Tibial nerve (tissue), 4 donors: Measurements from ENCODE around the gene SAP30L. TPM values are rescaled to one million over a fixed set of nuclear protein-coding genes. Genes with fewer than 3 reads are reported as not detected.

ENCODE experiments used
- DNase-seq, 2 donors: peaks; one replicate each; pipeline ENCODE4 v3.0.0-alpha.2; 2019; ENCODE audit warnings: low spot score in 2 of 2
- H3K27ac ChIP-seq, 4 donors: fragments of 200-600 bp; sonication (generic) in 3 of 4; one replicate each; pipeline ENCODE4 v1.5.1; 2017 to 2019; ENCODE audit warnings: mild to moderate bottlenecking in 1 of 4
- H3K27me3 ChIP-seq, 2 donors: fragments of 200-600 bp; sonication (generic) in 1 of 2; one replicate each; pipeline versions ENCODE4 v1.5.1 to v1.6.0; 2017 to 2019
- H3K36me3 ChIP-seq, 3 donors: fragments of 200-600 bp; sonication (generic); one replicate each; pipeline ENCODE4 v1.5.1; 2018 to 2019
- H3K4me1 ChIP-seq, 4 donors: fragments of 200-600 bp; sonication (generic) in 3 of 4; one replicate each; pipeline ENCODE4 v1.5.1; 2017 to 2019
- H3K4me3 ChIP-seq, 4 donors: fragments of 200-600 bp; sonication (generic) in 3 of 4; one replicate each; pipeline ENCODE4 v1.5.1; 2017 to 2019; ENCODE audit warnings: mild to moderate bottlenecking in 1 of 4, moderate library complexity in 1 of 4
- H3K9me3 ChIP-seq, 4 donors: fragments of 200-600 bp; sonication (generic) in 3 of 4; one replicate each; pipeline ENCODE4 v1.5.1; 2017 to 2019
- CTCF ChIP-seq, 5 experiments: fragments of 200-600 bp in 3 of 5; fragments of 450-650 bp in 2 of 5; sonication (generic) in 3 of 5; IDR thresholded peaks; one replicate each; pipeline ENCODE4 v1.5.1; 2016 to 2019; ENCODE audit warnings: antibody characterized with exemption in 5 of 5, mild to moderate bottlenecking in 3 of 5, moderate library complexity in 2 of 5
- EP300 ChIP-seq, 2 donors: sonication (generic); formaldehyde crosslinking; IDR thresholded peaks; one replicate each; pipeline ENCODE4 v1.6.1; 2017; ENCODE audit warnings: antibody characterized with exemption in 2 of 2, mild to moderate bottlenecking in 1 of 2
- POLR2A ChIP-seq, 2 donors: fragments of 450-650 bp; IDR thresholded peaks; one replicate each; pipeline ENCODE4 v1.6.1; 2017; ENCODE audit warnings: antibody characterized with exemption in 2 of 2, mild to moderate bottlenecking in 2 of 2, moderate library complexity in 2 of 2
- WGBS, 2 donors: methylation state at CpG; one replicate each; pipeline ENCODE4 v1.1.5; 2018; 5-methylcytosine and 5-hydroxymethylcytosine counted together
- total RNA-seq, 4 donors: library from RNA; depleted of rRNA; stranded (reverse); fragments of >200 nt; gene quantifications; one replicate each; pipeline ENCODE4 v1.1.0, GENCODE V29; 2016

The SAP30L gene
- total RNA-seq, 4 donors from 2014 or later, result 30.0 to 60.5 (median 38.6) TPM

- no peak overlapping the region for H3K27ac ChIP-seq
- no peaks in the 10 kb centered on the region for H3K36me3 ChIP-seq
- WGBS, 2 donors, result 7 to 9% methylated on average over 29 to 34 of the region's 35 CpGs
- H3K27me3 ChIP-seq, result peaks cover 14 to 96% of the 10 kb centered on the region in 2 donors
- TF ChIP-seq POLR2A (IDR thresholded peaks at IDR 0.05) (no peak), EP300 (IDR thresholded peaks at IDR 0.05) (no peak), CTCF (IDR thresholded peaks at IDR 0.05) (no peak)
- no peak overlapping the region for H3K4me3 ChIP-seq
- no peaks in the 10 kb centered on the region for H3K9me3 ChIP-seq
- H3K4me1 ChIP-seq, result peaks cover 0 to 62% (median 35%) of the 10 kb centered on the region in 4 donors
- DNase-seq, result no peak
Measured at GRCh38 chr5:154472871-154473580, 27.2 kb downstream of the SAP30L start.

- peaks cover 14 to 97% of the 10 kb centered on the region in 2 donors for H3K27me3 ChIP-seq
- no peak for DNase-seq
- 8 to 9% methylated on average over 33 to 40 of the region's 40 CpGs for WGBS, 2 donors
- no peak overlapping the region for H3K27ac ChIP-seq
- H3K36me3 ChIP-seq, result no peaks in the 10 kb centered on the region
- H3K4me3 ChIP-seq, result no peak overlapping the region
- TF ChIP-seq CTCF (IDR thresholded peaks at IDR 0.05) (no peak), POLR2A (IDR thresholded peaks at IDR 0.05) (no peak), EP300 (IDR thresholded peaks at IDR 0.05) (no peak)
- no peaks in the 10 kb centered on the region for H3K9me3 ChIP-seq
- H3K4me1 ChIP-seq, result peaks cover 0 to 69% (median 42%) of the 10 kb centered on the region in 4 donors
Measured at GRCh38 chr5:154473581-154474283, 27.9 kb downstream of the SAP30L start.

GRCh38 chr5:154474396-154475334 lies 28.9 kb downstream of the SAP30L start:
- H3K36me3 ChIP-seq, result no peaks in the 10 kb centered on the region
- H3K4me1 ChIP-seq, result peaks cover 0 to 78% (median 48%) of the 10 kb centered on the region in 4 donors
- no peak overlapping the region for H3K4me3 ChIP-seq
- no peaks in the 10 kb centered on the region for H3K9me3 ChIP-seq
- 11% methylated on average over 17 of the region's 17 CpGs for WGBS, 2 donors
- peaks cover 14 to 99% of the 10 kb centered on the region in 2 donors for H3K27me3 ChIP-seq
- no peak overlapping the region for H3K27ac ChIP-seq
- no peak for DNase-seq
- TF ChIP-seq CTCF (IDR thresholded peaks at IDR 0.05) (no peak), EP300 (IDR thresholded peaks at IDR 0.05) (peak in 1 of 2 donors; percentile 17)

- DNase-seq, result no peak
- WGBS, 2 donors, result 7 to 8% methylated on average over 46 of the region's 46 CpGs
- Histone ChIP-seq H3K27me3 (peaks cover 17 to 100% of the 10 kb centered on the region in 2 donors), H3K27ac (no peak overlapping the region), H3K9me3 (no peaks in the 10 kb centered on the region), H3K4me3 (no peak overlapping the region), H3K36me3 (no peaks in the 10 kb centered on the region), H3K4me1 (peaks cover 0 to 85% (median 48%) of the 10 kb centered on the region in 4 donors)
- TF ChIP-seq POLR2A (IDR thresholded peaks at IDR 0.05) (no peak), EP300 (IDR thresholded peaks at IDR 0.05) (no peak), CTCF (IDR thresholded peaks at IDR 0.05) (no peak)
Measured at GRCh38 chr5:154475591-154476353, 30.0 kb downstream of the SAP30L start.
